RCC 7860 (cell line): Measurements from ENCODE around the gene KRTAP10-8.
"Not testable (repeated sequence)": the region's sequence is repeated elsewhere in the genome, so short reads cannot be mapped to it uniquely, and the experiment has no call there.

Experiments
- DNase-seq: peaks from one replicate; pipeline ENCODE4 v3.0.0-alpha.2; 2015; ENCODE audit warnings: low spot score
- FAIRE-seq: peaks from 2 replicates; lab custom pipeline; 2012; peaks lifted over from hg19 to GRCh38; lab: Jason Lieb, UNC

KRTAP10-8 gene

GRCh38 chr21:44639331-44639655 is 27.4 kb downstream of the KRTAP10-8 start:
- DNase-seq (no peak), FAIRE-seq (no peak)

DNA sequence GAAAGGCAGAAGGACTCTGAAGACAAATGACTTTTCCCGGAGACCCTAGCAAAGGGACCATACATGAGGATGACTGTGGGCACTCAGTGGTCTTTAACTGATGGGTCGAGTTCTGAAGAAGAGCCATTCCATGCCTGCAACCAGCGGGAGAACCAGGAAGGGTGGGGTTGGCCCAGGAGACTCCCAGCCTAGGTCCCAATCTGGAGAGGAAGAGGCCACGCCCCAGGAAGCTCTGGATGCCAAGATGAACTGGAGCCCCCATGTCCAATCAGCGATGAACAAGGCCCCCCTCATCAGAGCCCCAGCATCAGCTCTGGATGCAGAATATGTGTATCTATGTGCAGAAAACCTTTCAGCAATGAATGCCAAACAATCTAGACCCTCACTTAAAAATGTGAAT is 28.9 kb downstream of the KRTAP10-8 start:
- FAIRE-seq (no peak), DNase-seq (no peak)

DNA sequence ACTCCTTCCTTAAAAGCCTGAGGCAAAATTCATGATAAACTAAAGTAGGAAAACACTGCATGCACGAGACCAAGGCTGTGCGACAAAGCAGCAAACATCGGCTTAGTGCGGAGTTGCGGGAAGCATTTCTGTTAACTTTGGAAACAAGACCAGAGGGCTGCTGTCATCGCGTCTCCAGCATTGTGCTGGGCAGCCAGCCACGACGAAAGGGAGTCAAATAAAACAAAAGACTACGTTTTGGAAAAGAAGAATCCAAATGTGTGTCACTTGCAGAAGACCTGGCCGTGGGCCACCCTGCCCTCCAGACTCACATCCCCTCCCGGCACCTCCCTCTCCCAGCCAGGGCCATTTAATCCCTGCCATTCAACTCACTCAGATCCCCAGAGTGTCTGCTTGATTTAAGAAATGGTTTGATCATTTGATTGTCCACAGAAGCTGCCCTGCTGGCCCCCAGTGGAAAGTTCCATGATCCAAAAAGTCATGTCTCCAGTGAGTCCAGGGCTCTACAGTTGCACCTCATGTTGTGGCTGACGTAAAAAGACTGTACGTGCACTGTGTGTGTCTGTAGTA is 31.9 kb downstream of the KRTAP10-8 start:
- no peak for DNase-seq
- FAIRE-seq = no peak

DNA sequence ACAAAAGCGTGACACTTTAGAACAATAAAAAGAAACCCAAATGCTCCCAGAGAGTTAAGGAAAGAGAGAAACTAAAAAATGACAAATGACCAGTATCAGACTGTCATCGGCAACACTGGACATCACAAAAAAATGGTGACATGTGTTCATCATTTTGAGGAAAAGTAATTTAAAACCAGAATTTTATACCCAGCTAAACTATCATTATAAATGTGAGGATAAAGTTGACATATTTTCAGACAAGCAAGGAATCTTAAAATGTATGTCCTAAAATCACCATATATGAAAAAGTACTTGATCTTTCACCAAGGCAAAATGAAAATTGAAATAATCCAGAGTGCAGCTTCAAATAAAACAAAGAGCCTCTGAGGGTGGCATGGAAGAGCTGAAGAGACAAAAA is 33.0 kb downstream of the KRTAP10-8 start:
- no peak for DNase-seq
- no peak for FAIRE-seq

- not testable (repeated sequence) for FAIRE-seq, DNase-seq
Measured at GRCh38 chr21:44646366-44647221, 34.7 kb downstream of the KRTAP10-8 start, which contains the start of gene KRTAP10-11. Gene KRTAP10-11, plus strand, starts transcription at chr21:44646414. Its CDS starts 45 bp downstream, at chr21:44646459.

DNA sequence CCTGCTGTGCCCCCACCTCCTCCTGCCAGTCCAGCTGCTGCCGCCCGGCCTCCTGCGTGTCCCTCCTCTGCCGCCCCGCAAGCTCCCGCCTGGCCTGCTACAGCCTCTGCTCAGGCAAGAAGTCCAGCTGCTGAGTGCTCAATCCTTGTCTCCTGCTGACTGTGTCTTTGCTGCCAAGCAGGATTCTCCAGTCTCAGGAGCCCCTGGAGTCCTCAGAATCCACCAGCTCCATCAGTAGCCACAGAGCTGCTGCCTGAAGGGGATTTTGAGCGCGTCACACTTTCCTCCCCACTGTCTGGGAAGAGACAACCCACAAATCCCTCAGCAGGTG is 35.3 kb downstream of the KRTAP10-8 start:
- FAIRE-seq = no peak

GRCh38 chr21:44648557-44649311 is 36.9 kb downstream of the KRTAP10-8 start:
- DNase-seq = no peak
- FAIRE-seq = no peak

More for the DNA sequence above, 35.3 kb downstream of the KRTAP10-8 start:
- no peak for DNase-seq

DNA sequence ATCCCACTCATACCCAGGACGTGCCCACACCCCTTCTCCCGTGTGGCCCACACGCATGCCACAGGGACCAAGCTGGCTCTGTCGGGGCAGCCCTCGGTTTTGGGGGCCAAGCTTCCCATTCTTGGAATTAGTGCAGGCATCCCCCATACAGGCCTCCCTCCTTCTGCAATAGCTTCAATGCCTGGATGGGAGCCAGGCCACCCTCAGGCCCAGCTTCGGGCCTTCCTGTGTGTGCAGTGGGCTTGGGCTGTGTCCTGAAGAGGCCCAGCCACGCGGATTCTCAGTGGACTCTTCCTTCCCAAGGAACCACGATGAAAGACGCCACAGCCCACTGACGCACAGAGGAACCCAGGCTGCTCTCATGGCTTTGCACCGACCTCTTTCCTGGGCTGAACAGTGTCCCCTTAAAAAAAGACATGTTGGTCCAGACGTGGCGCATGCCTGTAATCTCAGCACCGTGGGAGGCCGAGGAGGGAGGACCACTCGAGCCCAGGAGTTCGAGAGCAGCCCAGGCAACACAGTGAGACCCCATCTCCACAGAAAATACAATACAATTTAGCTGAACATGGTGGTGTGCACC is 37.7 kb downstream of the KRTAP10-8 start:
- FAIRE-seq (no peak), DNase-seq (no peak)

GRCh38 chr21:44650265-44650972 is 38.5 kb downstream of the KRTAP10-8 start:
- no peak for DNase-seq
- no peak for FAIRE-seq

DNA sequence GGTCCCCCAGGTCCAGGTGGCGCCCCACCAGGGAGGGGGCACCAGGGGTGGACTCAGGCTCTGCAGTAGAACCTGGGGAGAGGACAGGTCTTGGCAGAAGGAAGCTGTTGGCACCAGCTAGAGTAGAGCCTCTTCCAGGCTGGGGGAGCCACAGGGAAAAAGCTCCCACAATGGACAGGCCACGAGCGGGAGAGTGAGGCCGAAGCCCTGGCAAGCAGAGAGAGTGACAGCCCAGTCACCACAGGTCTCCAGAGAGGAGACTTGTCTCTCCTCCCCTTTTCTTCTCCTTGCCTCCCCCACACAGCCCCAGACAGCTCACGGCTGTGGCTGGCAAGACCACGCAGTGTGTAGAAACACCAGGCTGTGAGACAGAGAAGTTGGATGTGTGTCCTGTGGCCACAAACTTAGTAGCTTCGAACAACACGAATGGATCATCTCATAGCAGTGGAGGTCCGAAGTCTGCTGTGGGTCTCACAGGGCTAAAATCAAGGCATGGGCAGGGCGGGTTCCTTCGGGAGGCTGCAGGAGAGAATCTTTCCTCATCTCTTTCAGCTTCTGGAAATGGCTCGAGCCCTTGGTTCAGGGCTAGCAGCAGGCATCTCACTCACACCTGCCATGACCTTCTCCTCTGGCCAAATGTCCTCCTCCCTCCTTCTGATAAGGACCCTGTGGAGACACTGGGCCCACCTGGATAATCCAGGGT is 39.2 kb downstream of the KRTAP10-8 start:
- DNase-seq (no peak), FAIRE-seq (no peak)

DNA sequence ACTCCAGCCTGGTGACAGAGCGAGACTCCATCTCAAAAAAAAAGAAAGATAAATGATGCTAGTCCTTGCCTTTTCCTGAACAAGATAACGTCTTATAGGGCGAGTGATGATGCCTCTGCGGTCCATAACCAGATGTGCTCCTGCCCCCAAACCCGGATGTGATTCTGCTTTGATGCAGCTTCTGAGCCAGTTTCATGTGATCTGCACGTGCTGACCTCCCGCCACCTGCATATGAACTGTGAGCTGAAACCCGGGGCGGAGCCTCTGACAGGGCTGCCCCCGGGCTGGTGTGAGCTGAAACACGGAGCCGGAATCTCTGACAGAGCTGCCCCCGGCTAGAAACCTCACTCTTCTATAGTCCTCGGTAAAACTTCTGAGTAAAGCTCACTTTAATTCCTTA is 41.2 kb downstream of the KRTAP10-8 start:
- FAIRE-seq (no peak), DNase-seq (no peak)

GRCh38 chr21:44653656-44654575 is 42.0 kb downstream of the KRTAP10-8 start:
- DNase-seq (no peak), FAIRE-seq (no peak)

DNA sequence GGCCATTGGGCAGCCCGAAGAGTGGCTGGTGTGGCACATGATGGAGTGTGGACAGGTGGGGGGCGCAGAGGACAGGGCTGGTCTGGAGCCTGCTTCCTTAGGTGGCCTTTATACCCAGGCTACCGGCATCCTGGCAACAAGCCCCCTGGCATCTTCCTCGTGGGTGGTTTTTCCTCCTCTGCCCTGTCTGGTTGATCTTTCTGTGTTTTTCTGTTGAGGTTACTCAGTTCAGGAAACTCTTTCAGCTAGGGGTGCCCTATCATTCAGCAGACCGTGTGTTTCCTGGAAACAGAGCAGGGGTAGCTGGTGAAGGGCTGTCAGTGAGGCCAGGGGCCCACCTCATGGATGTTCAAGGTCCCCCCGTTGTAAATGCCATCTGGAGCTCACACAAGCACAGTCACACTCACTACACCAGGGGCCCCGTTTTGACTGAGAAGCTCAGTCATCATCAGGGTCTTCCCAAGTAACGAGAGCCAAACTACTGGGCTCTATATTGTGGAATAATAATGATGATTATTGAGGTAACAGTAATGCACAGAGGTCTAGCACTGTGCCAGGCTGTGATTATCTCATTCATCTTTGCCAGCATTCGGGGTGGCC is 42.8 kb downstream of the KRTAP10-8 start, which contains the start of gene KRTAP12-4:
TSS of gene KRTAP12-4 (minus strand) at position 84 of the 600 bp plus-strand sequence. CDS start at position 39, 45 bp downstream.
- DNase-seq (no peak), FAIRE-seq (no peak)

- no peak for DNase-seq
- FAIRE-seq = no peak
Measured at GRCh38 chr21:44656868-44657267, 45.0 kb downstream of the KRTAP10-8 start.

- FAIRE-seq (no peak), DNase-seq (no peak)
Measured at GRCh38 chr21:44657635-44658540, 46.0 kb downstream of the KRTAP10-8 start, which contains the start of gene KRTAP12-3. Gene KRTAP12-3, plus strand, starts transcription at chr21:44657932. Its CDS starts 48 bp downstream, at chr21:44657980.

DNA sequence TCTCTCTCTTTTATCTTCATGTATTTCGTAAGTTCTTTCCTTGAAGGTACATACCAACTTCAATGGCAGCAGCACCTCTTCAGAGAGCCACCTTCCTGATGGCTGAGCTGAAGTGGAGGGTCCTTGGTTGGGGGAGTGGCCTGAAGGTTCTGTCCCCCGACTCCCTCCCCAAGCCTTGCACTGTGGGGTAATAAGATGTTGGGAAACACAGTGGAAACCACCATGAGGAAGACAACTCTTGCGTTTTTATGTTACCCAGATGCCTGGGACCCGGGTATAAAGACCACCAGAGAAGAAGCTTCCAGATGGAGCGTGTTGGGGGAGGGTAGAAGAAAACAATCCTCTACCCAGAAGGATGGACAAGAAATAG is 46.6 kb downstream of the KRTAP10-8 start:
- DNase-seq (no peak), FAIRE-seq (no peak)

- FAIRE-seq (no peak), DNase-seq (no peak)
Measured at GRCh38 chr21:44658913-44659595, 47.2 kb downstream of the KRTAP10-8 start.
